Smooth muscle cell (in vitro differentiated cells): ENCODE data around the gene SGPP1. TPM values are rescaled to one million over a fixed set of nuclear protein-coding genes. Genes with fewer than 3 reads are reported as not detected.
"Not testable (repeated sequence)": the region's sequence is repeated elsewhere in the genome, so short reads cannot be mapped to it uniquely, and the experiment has no call there.

Experiments used
- DNase-seq: peaks from one replicate; lab custom pipeline; 2025; ENCODE audit not compliant: unreplicated experiment; lab: John Stamatoyannopoulos, UW
- H2AFZ ChIP-seq: fragments of 200-600 bp; sonication (generic); 2 replicates; pipeline ENCODE4 v1.6.0; 2016; ENCODE audit warnings: antibody characterized with exemption, low read depth, mild to moderate bottlenecking
- H3F3A ChIP-seq: fragments of 200-600 bp; sonication (generic); 2 replicates; pipeline ENCODE4 v1.6.0; 2017; ENCODE audit warnings: antibody characterized with exemption, low read depth
- H3K27ac ChIP-seq: fragments of 200-600 bp; sonication (generic); 2 replicates; pipeline ENCODE4 v1.5.1; 2016; ENCODE audit warnings: low read depth, mild to moderate bottlenecking
- H3K27me3 ChIP-seq: fragments of 200-600 bp; sonication (generic); 2 replicates; pipeline ENCODE4 v1.6.1; 2016; ENCODE audit warnings: low read depth, mild to moderate bottlenecking
- H3K36me3 ChIP-seq: fragments of 200-600 bp; sonication (generic); 2 replicates; pipeline ENCODE4 v1.5.1; 2016; ENCODE audit warnings: low read depth
- H3K4me1 ChIP-seq: fragments of 200-600 bp; sonication (generic); 2 replicates; pipeline ENCODE4 v1.5.1; 2016; ENCODE audit warnings: low read depth
- H3K4me2 ChIP-seq: fragments of 200-600 bp; sonication (generic); 2 replicates; pipeline ENCODE4 v1.6.0; 2016; ENCODE audit warnings: mild to moderate bottlenecking
- H3K4me3 ChIP-seq: fragments of 200-600 bp; sonication (generic); 2 replicates; pipeline ENCODE4 v1.5.1; 2016; ENCODE audit warnings: mild to moderate bottlenecking
- H3K79me2 ChIP-seq: fragments of 200-600 bp; sonication (generic); 2 replicates; pipeline ENCODE4 v1.6.0; 2016; ENCODE audit warnings: low read depth, mild to moderate bottlenecking
- H3K9ac ChIP-seq: fragments of 200-600 bp; sonication (generic); 2 replicates; pipeline ENCODE4 v1.6.0; 2016; ENCODE audit warnings: low read depth
- H3K9me3 ChIP-seq: fragments of 200-600 bp; sonication (generic); replicated peaks from 2 replicates; pipeline ENCODE4 v1.5.1; 2016; ENCODE audit warnings: low read depth
- H4K20me1 ChIP-seq: fragments of 200-600 bp; sonication (generic); 2 replicates; pipeline ENCODE4 v1.6.0; 2016; ENCODE audit warnings: low read depth
- CTCF ChIP-seq: fragments of 200-600 bp; sonication (generic); IDR thresholded peaks from 2 replicates; pipeline ENCODE4 v1.5.1; 2017; ENCODE audit warnings: borderline replicate concordance, mild to moderate bottlenecking, antibody characterized with exemption; ENCODE audit not compliant: insufficient read depth, poor library complexity, severe bottlenecking
- WGBS: methylation state at CpG from one replicate; pipeline ENCODE4 v1.1.7; 2016; ENCODE audit warnings: low lambda C conversion rate; 5-methylcytosine and 5-hydroxymethylcytosine counted together
- polyA plus RNA-seq: library from polyadenylated mRNA; unstranded; fragments of >200 nt; fragmentation: Nextera tagmentation; extraction: Ambion mirVana; gene quantifications from 2 replicates; pipeline ENCODE4 v1.2.1, GENCODE V29; 2016
- total RNA-seq: library from RNA; depleted of rRNA; stranded (reverse); fragments of >200 nt; gene quantifications from 2 replicates; pipeline ENCODE4 v1.2.3, GENCODE V29; 2014

SGPP1 gene
- total and polyA plus RNA-seq, 2 experiments from 2014 or later = 16.0 to 25.8 TPM

- H3K9me3 ChIP-seq = no peaks in the 10 kb centered on the region
- H4K20me1 ChIP-seq = peaks cover 4% of the 10 kb centered on the region
- TF ChIP-seq CTCF = no peak
- DNase-seq = no peak
- H3K4me1 ChIP-seq = no peaks in the 10 kb centered on the region
- peaks cover 44% of the 10 kb centered on the region for H3K79me2 ChIP-seq
- no peak overlapping the region for H3K9ac ChIP-seq
- no peak overlapping the region for H3K4me2 ChIP-seq
- no peak overlapping the region for H3K4me3 ChIP-seq
- H3F3A ChIP-seq = no peaks in the 10 kb centered on the region
- WGBS = 91% methylated on average over 8 of the region's 8 CpGs
- H2AFZ ChIP-seq = no peak overlapping the region
- no peaks in the 10 kb centered on the region for H3K36me3 ChIP-seq
- no peaks in the 10 kb centered on the region for H3K27me3 ChIP-seq
- H3K27ac ChIP-seq = no peak overlapping the region
Observed at GRCh38 chr14:63707216-63707615, 20.6 kb downstream of the SGPP1 start.

- H3K9ac ChIP-seq = no peak overlapping the region
- no peak for TF ChIP-seq CTCF
- no peak overlapping the region for H3K4me3 ChIP-seq
- peaks cover 15% of the 10 kb centered on the region for H4K20me1 ChIP-seq
- no peak overlapping the region for H2AFZ ChIP-seq
- no peak for DNase-seq
- H3K79me2 ChIP-seq = peaks cover 31% of the 10 kb centered on the region
- H3F3A ChIP-seq = no peaks in the 10 kb centered on the region
- no peak overlapping the region for H3K4me2 ChIP-seq
- H3K27ac ChIP-seq = no peak overlapping the region
- H3K36me3 ChIP-seq = no peaks in the 10 kb centered on the region
- no peaks in the 10 kb centered on the region for H3K4me1 ChIP-seq
- H3K27me3 ChIP-seq = no peaks in the 10 kb centered on the region
- H3K9me3 ChIP-seq = no peaks in the 10 kb centered on the region
- 90% methylated on average over 4 of the region's 4 CpGs for WGBS
Observed at GRCh38 chr14:63705561-63706070, 22.2 kb downstream of the SGPP1 start.

GRCh38 chr14:63702530-63702929, 25.3 kb downstream of the SGPP1 start:
- peaks cover 17% of the 10 kb centered on the region for H3K79me2 ChIP-seq
- 98% methylated on average over 4 of the region's 4 CpGs for WGBS
- not testable (repeated sequence) for H3F3A ChIP-seq, H3K4me3 ChIP-seq, H3K9ac ChIP-seq, H3K4me2 ChIP-seq, DNase-seq, H3K27ac ChIP-seq, H3K27me3 ChIP-seq, H3K9me3 ChIP-seq, H3K36me3 ChIP-seq, H3K4me1 ChIP-seq, H2AFZ ChIP-seq
- peaks cover 19% of the 10 kb centered on the region for H4K20me1 ChIP-seq

GRCh38 chr14:63701606-63702299, 26.1 kb downstream of the SGPP1 start:
- TF ChIP-seq CTCF = no peak
- no peaks in the 10 kb centered on the region for H3K27me3 ChIP-seq
- no peaks in the 10 kb centered on the region for H3K9me3 ChIP-seq
- H3K9ac ChIP-seq = no peak overlapping the region
- H3K36me3 ChIP-seq = no peaks in the 10 kb centered on the region
- H4K20me1 ChIP-seq = peaks cover 19% of the 10 kb centered on the region
- H3K79me2 ChIP-seq = peaks cover 17% of the 10 kb centered on the region
- H3F3A ChIP-seq = no peaks in the 10 kb centered on the region
- WGBS = 89% methylated on average over 2 of the region's 2 CpGs
- H3K4me3 ChIP-seq = no peak overlapping the region
- no peak for DNase-seq
- H3K4me2 ChIP-seq = no peak overlapping the region
- no peak overlapping the region for H2AFZ ChIP-seq
- no peak overlapping the region for H3K27ac ChIP-seq
- no peaks in the 10 kb centered on the region for H3K4me1 ChIP-seq
